ENCODE results near the gene TMCO5A.

The TMCO5A gene

DNA sequence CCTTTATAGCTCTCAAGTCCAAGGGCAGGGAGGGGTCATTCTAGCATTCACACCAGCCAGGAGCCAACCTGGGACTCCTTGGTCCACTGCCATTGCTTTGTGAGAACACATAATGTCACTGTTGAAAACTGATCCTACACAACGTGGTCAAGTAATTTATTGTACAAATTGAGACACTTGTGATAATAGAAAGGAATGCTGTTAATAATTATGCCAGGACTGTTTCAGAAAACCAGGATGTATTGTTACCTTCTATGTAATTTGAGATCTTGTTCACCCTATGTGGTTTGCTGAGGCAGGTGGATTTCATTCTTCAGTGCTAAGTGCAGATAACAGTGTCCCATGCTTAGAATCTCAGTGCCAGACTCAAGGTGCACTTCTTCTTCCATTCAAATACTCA is 33.3 kb downstream of the TMCO5A start:
- DNase-seq (ENCODE audit: low read depth in 4 of 4, low spot score in 1 of 4) = no peak

DNA sequence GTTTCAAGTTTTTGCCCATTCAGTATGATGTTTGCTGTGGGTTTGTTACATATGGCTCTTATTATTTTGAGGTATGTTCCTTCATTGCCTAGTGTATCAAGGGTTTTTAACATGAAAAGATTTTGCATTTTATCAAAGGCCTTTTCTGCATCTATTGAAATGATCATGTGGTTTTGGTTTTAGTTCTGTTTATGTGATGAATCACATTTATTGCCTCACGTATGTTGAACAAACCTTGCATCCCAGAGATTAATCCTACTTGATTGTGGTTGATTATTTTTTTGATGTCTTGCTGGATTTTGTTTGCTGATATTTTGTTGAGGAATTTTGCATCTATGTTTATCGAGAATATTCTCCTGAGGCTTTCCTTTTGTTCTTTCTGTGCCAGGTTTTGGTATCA is 39.4 kb downstream of the TMCO5A start:
- no peak for DNase-seq (ENCODE audit: low read depth in 4 of 4, low spot score in 1 of 4)

DNA sequence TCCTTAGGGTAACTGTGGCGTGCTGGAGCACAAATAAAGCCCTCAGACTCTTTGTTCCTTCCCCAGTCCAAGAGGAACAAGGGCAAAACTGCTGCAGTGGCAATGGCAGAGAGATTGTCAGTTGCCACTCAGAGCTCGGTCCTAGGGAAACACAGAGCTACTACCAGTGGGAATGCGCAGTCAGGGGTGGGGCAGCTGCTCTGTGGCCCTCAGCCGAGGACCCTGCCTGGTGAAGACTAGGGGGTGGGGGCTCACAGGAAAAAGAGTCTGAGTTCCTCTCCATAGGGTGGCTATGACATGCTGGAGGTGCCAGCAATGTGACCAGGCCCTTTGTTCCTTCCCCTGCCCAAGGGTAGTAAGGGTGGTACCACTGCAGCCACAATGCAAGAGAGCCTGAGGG is 43.8 kb downstream of the TMCO5A start:
- no peak for DNase-seq (ENCODE audit: low read depth in 4 of 4, low spot score in 1 of 4)

DNA sequence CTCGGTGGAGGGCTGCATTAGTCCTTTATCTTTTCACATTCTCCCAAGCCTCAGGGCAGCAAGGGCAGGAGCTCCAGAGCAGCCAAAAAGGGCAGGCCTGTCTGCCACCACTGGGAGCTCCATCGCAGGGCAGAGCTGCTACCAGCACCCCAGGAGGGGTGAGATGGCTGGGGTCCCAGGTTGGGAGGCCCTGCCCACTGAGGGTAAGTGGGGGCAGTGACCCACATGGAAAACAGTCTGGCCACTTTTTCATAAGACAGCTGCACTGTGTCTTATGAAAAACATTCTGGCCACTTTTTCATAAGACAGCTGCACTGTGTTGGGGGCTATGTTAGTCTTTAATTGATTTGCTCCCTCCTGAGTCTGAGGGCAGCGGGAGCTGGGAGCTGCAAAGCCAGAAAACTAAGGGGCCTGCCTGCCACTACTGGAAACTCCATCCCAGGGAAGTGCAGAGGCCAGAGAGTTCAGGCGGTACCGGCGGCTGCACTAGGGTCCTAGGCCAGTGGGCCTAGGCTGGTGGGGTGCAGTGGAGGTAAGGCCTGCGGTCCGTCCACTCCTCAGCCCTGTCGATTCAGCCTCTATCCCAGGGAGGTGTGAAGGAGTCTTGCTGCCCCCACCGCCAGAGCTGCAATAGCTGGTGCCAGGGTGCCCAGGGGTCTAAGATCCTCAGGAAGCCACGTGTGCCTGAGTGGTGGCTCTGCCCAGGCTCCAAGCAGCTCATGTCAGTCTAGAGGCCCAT is 45.4 kb downstream of the TMCO5A start:
- no peak for DNase-seq (ENCODE audit: low read depth in 4 of 4, low spot score in 1 of 4)

DNA sequence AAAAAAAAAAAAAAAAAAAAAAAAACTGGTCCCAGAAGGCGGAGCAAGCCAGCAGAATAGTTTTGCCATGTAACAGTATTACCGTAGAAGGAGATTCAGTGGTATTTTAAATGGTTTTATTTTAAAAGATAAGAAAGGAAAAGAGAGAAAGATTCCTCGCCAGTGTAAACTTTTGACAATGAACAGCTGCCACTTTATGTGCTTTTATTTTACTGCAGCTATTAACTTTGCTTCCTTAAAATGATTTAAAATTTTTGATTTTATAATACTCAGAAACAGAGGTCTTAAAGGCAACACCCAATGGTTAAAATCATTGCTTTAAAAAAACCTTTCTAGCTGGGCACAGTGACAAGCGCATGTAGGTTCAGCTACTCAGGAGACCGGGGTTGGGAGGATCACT is 46.8 kb downstream of the TMCO5A start:
- no peak for DNase-seq (ENCODE audit: low read depth in 4 of 4, low spot score in 1 of 4)

DNA sequence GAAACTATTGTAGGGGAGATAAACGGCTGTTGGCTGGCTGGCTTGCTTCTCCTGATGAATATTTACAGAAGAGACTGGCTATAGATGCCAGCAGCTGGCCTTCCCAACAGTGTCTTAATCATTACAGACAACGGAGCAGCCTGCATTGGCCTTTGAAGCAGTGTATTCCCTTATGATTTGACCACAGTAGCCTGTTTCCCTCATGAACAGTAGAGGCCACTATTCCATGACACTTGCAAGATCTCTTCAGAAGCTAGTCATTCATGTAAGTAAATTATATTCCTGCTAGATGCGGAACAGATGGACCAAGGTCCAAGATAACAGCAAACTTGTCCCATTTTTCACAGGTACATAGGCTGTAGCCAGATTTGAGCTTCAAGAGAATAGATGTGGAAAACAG is 47.3 kb downstream of the TMCO5A start:
- DNase-seq (ENCODE audit: low read depth in 4 of 4, low spot score in 1 of 4) = no peak

DNA sequence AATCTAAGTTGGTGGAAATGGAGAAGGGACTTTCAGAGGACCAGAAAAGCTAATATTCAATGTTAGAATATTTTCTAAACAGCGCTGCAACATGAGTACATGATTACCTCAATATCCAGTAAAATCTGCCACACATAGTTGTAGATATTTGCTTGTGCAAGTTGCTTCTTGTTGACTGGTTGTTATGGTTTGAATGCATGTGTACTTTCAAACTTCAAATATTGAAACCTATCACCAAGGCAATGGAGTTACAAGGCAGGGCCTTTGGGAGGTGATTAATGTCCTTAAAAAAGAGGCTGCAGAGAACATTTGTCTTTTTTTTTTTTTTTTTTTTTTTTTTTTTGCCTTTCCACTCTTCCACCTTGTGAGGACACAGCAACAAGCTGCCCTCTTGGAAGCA is 49.9 kb downstream of the TMCO5A start:
- DNase-seq (ENCODE audit: low read depth in 4 of 4, low spot score in 1 of 4) = no peak

DNA sequence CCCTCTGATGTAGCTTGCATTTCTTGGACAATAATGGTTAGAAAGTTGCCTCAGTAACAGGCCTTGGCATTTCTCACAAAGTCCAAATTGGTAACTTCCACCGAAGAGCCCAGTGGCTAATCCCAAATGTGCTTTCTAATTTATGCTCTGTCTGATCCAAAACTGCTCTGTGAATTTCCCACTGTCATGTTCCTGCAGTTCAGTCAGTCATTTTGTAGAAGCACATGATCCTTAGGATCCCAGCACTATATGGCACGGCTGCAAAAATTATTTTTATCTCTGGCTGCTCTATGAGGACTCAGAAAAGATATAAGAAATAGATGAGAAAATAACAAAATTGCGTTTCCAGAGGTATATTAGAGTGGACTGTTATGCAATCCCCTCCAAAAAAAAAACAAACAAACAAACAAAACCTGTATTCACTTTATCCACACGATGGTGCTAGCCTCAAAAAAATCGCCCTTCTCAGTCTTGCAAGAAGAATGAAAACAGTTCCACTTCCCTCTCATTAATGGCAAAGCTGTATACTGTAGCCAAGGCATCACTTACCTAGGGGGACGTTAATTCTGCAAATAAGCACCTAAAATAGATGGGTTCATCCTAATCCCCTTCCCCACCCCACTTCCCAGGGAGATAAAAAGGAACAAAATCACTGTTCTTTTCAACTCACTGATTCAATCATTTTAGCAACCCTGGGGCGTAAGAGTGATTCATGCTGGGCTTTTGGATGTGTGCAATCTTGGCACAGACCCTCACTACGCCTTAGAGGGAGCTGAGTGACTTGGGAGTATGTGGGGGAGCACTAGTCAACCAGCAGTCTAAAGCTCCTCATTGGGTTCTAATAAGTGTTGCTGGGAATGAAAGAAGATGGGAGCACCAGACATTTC is 61.3 kb downstream of the TMCO5A start:
- DNase-seq (ENCODE audit: low read depth in 4 of 4, low spot score in 1 of 4) = no peak

Measured in stimulated activated CD4-positive, alpha-beta T cell treated with anti-CD3 and anti-CD28 coated beads, Interleukin-1b, Interleukin-23, amount 100 ng/mL, for 24 hours (primary cell).